Measurements from ENCODE around the gene FHIT.

DNA sequence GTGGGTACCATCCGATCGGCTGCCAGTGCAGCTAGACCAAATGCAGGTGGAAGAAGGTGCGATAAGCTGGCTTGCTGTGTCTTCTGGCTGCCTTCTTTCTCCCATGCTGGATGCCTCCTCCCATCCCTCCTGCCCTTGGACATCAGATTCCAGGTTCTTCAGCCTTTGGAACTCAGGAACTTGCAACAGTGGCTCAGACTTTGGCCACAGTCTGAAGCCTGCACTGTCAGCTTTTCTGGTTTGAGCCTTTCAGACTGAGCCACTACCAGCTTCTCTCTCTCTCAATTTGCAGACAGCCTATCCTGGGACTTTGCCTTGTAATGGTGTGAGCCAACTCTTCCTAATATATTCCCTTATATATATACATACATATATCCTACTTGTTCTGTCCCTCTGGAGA is 485.5 kb downstream of the FHIT start:
- TF ChIP-seq, protein P1, sequence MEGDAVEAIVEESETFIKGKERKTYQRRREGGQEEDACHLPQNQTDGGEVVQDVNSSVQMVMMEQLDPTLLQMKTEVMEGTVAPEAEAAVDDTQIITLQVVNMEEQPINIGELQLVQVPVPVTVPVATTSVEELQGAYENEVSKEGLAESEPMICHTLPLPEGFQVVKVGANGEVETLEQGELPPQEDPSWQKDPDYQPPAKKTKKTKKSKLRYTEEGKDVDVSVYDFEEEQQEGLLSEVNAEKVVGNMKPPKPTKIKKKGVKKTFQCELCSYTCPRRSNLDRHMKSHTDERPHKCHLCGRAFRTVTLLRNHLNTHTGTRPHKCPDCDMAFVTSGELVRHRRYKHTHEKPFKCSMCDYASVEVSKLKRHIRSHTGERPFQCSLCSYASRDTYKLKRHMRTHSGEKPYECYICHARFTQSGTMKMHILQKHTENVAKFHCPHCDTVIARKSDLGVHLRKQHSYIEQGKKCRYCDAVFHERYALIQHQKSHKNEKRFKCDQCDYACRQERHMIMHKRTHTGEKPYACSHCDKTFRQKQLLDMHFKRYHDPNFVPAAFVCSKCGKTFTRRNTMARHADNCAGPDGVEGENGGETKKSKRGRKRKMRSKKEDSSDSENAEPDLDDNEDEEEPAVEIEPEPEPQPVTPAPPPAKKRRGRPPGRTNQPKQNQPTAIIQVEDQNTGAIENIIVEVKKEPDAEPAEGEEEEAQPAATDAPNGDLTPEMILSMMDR (IDR thresholded peaks at IDR 0.05): no peak
- TF ChIP-seq EP300 (IDR thresholded peaks at IDR 0.05): no peak

All from esophagus muscularis mucosa (tissue), 3 donors.